H9 (cell line): Measurements from ENCODE around the gene CXCL9. TPM values are rescaled to one million over a fixed set of nuclear protein-coding genes. Genes with fewer than 3 reads are reported as not detected.

Experiments used
- DNase-seq: peaks from one replicate; pipeline ENCODE4 v3.0.0-alpha.2; 2017
- H2AFZ ChIP-seq: one replicate; pipeline ENCODE4 v1.6.1; 2013; ENCODE audit warnings: mild to moderate bottlenecking, low read length, control low read depth, moderate library complexity
- H2AK5ac ChIP-seq: 2 replicates; pipeline ENCODE4 v1.6.1; 2013; ENCODE audit warnings: low read length, control low read depth, mixed read lengths; ENCODE audit not compliant: insufficient read length
- H2BK120ac ChIP-seq: one replicate; pipeline ENCODE4 v1.6.1; 2013; ENCODE audit warnings: low read depth, mild to moderate bottlenecking, low read length, control low read depth, inconsistent platforms; ENCODE audit not compliant: poor library complexity, severe bottlenecking
- H2BK12ac ChIP-seq: 2 replicates; pipeline ENCODE4 v1.6.1; 2013; ENCODE audit warnings: low read length, control low read depth, mixed read lengths, low read depth; ENCODE audit not compliant: insufficient read length
- H2BK15ac ChIP-seq: 2 replicates; pipeline ENCODE4 v1.6.1; 2013; ENCODE audit warnings: low read depth, low read length, control low read depth
- H2BK20ac ChIP-seq: one replicate; pipeline ENCODE4 v1.6.1; 2013; ENCODE audit warnings: low read depth, mild to moderate bottlenecking, low read length, control low read depth, inconsistent platforms; ENCODE audit not compliant: poor library complexity, severe bottlenecking
- H2BK5ac ChIP-seq: 2 replicates; pipeline ENCODE4 v1.6.1; 2013; ENCODE audit warnings: low read length, control low read depth, mixed read lengths; ENCODE audit not compliant: insufficient read length
- H3K14ac ChIP-seq: 2 replicates; pipeline ENCODE4 v1.6.1; 2013; ENCODE audit warnings: low read length, control low read depth; ENCODE audit not compliant: insufficient read depth
- H3K18ac ChIP-seq: 2 replicates; pipeline ENCODE4 v1.6.1; 2013; ENCODE audit warnings: low read depth, mild to moderate bottlenecking, mixed read lengths, low read length, control low read depth; ENCODE audit not compliant: insufficient read length
- H3K23ac ChIP-seq: 2 replicates; pipeline ENCODE4 v1.6.1; 2013; ENCODE audit warnings: low read length, control low read depth, mixed read lengths, low read depth; ENCODE audit not compliant: insufficient read length
- H3K23me2 ChIP-seq: 2 replicates; pipeline ENCODE4 v1.6.1; 2013; ENCODE audit warnings: low read depth, mild to moderate bottlenecking, mixed read lengths, low read length, control low read depth; ENCODE audit not compliant: insufficient read length, poor library complexity, severe bottlenecking
- H3K27ac ChIP-seq: 2 replicates; pipeline ENCODE4 v1.5.1; 2013; ENCODE audit warnings: low read length, control low read depth, mixed read lengths, low read depth; ENCODE audit not compliant: insufficient read length
- H3K27me3 ChIP-seq: 2 replicates; pipeline ENCODE4 v1.6.1; 2013; ENCODE audit warnings: low read length, control low read depth, inconsistent platforms; ENCODE audit not compliant: insufficient read depth
- H3K4ac ChIP-seq: 2 replicates; pipeline ENCODE4 v1.6.1; 2013; ENCODE audit warnings: low read depth, mild to moderate bottlenecking, control low read depth, inconsistent platforms, low read length, moderate library complexity
- H3K4me1 ChIP-seq: 2 replicates; pipeline ENCODE4 v1.6.1; 2013; ENCODE audit warnings: low read length, control low read depth, inconsistent platforms; ENCODE audit not compliant: insufficient read depth
- H3K4me2 ChIP-seq: 2 replicates; pipeline ENCODE4 v1.6.1; 2013; ENCODE audit warnings: low read length, control low read depth, mixed read lengths; ENCODE audit not compliant: insufficient read length, insufficient read depth
- H3K56ac ChIP-seq: 2 replicates; pipeline ENCODE4 v1.6.1; 2013; ENCODE audit warnings: low read depth, mild to moderate bottlenecking, mixed read lengths, low read length, control low read depth; ENCODE audit not compliant: insufficient read length
- H3K79me1 ChIP-seq: 2 replicates; pipeline ENCODE4 v1.6.1; 2013; ENCODE audit warnings: low read depth, mild to moderate bottlenecking, moderate library complexity, low read length, control low read depth, inconsistent platforms; ENCODE audit not compliant: insufficient read depth, poor library complexity, severe bottlenecking
- H3K79me2 ChIP-seq: 2 replicates; pipeline ENCODE4 v1.6.1; 2013; ENCODE audit warnings: low read length, control low read depth, inconsistent platforms; ENCODE audit not compliant: insufficient read depth
- H3K9ac ChIP-seq: 2 replicates; pipeline ENCODE4 v1.6.1; 2013; ENCODE audit warnings: low read length, control low read depth, mixed read lengths; ENCODE audit not compliant: insufficient read length; ENCODE audit errors: extremely low read depth
- H3K9me3 ChIP-seq: one replicate; pipeline ENCODE4 v1.6.1; 2013; ENCODE audit warnings: low read depth, low read length, inconsistent platforms; ENCODE audit not compliant: control insufficient read depth
- H3T11ph ChIP-seq: one replicate; pipeline ENCODE4 v1.6.1; 2013; ENCODE audit warnings: mild to moderate bottlenecking, low read length, control low read depth, inconsistent platforms
- H4K20me1 ChIP-seq: one replicate; pipeline ENCODE4 v1.6.1; 2013; ENCODE audit not compliant: control insufficient read depth, insufficient read length, insufficient read depth
- H4K5ac ChIP-seq: 2 replicates; pipeline ENCODE4 v1.6.1; 2013; ENCODE audit warnings: low read depth, mild to moderate bottlenecking, mixed read lengths, low read length, control low read depth; ENCODE audit not compliant: insufficient read length
- H4K8ac ChIP-seq: replicated peaks from 2 replicates; pipeline ENCODE4 v1.6.1; 2013; ENCODE audit warnings: low read length, control low read depth, mixed read lengths, low read depth; ENCODE audit not compliant: insufficient read length
- H4K91ac ChIP-seq: 2 replicates; pipeline ENCODE4 v1.6.1; 2013; ENCODE audit warnings: low read depth, mild to moderate bottlenecking, moderate library complexity, mixed read lengths, low read length, control low read depth; ENCODE audit not compliant: insufficient read length
- H3K27ac Mint-ChIP-seq, 3 experiments: 2 replicates in 2 of 3; 3 replicates in 1 of 3; pipeline ENCODE4 v1.8.0; 2020 to 2021; ENCODE audit warnings: mixed read lengths in 3 of 3, mild to moderate bottlenecking in 1 of 3, moderate library complexity in 1 of 3
- H3K27me3 Mint-ChIP-seq: 2 replicates; pipeline ENCODE4 v1.8.0; 2021; ENCODE audit warnings: low read depth, mild to moderate bottlenecking, moderate library complexity, mixed read lengths
- H3K36me3 Mint-ChIP-seq, 3 experiments: 2 replicates in 2 of 3; 3 replicates in 1 of 3; pipeline ENCODE4 v1.8.0; 2020 to 2021; ENCODE audit warnings: low read depth in 3 of 3, mixed read lengths in 3 of 3; ENCODE audit not compliant: insufficient read depth in 1 of 3
- H3K4me1 Mint-ChIP-seq, 2 experiments: 2 replicates each; pipeline ENCODE4 v1.8.0; 2020; ENCODE audit warnings: mixed read lengths in 2 of 2
- H3K4me3 Mint-ChIP-seq, 2 experiments: 2 replicates in 1 of 2; 3 replicates in 1 of 2; pipeline ENCODE4 v1.8.0; 2020 to 2021; ENCODE audit warnings: mild to moderate bottlenecking in 2 of 2, mixed read lengths in 2 of 2, moderate library complexity in 1 of 2
- H3K9me3 Mint-ChIP-seq, 2 experiments: 2 replicates in 1 of 2; 3 replicates in 1 of 2; pipeline ENCODE4 v1.8.0; 2020; ENCODE audit warnings: mild to moderate bottlenecking in 2 of 2, mixed read lengths in 2 of 2, moderate library complexity in 1 of 2
- CTCF ChIP-seq: fragments of 200-600 bp; sonication (generic); conservative IDR thresholded peaks from 3 replicates; pipeline ENCODE4 v1.8.0; 2021; ENCODE audit warnings: antibody characterized with exemption, mild to moderate bottlenecking
- WGBS: extraction: QIAGEN DNeasy Blood & Tissue Kit; methylation state at CpG from one replicate; pipeline ENCODE4 v1.1.7; 2013; ENCODE audit warnings: missing lambda C conversion rate, low lambda C conversion rate, mixed read lengths; ENCODE audit not compliant: insufficient read length; ENCODE audit errors: extremely low coverage; 5-methylcytosine and 5-hydroxymethylcytosine counted together
- total RNA-seq: library from RNA; stranded (reverse); gene quantifications from 2 replicates; pipeline ENCODE4 v1.2.1, GENCODE V29; 2021

Gene CXCL9
- total RNA-seq, 1 experiment from 2014 or later: not detected

GRCh38 chr4:75995727-75996126, 11.6 kb downstream of the CXCL9 start:
- H3K23ac ChIP-seq: no peak overlapping the region
- no peak for DNase-seq
- no peak overlapping the region for H4K5ac ChIP-seq
- TF ChIP-seq CTCF: peak; percentile 85
- H2BK120ac ChIP-seq: no peak overlapping the region
- no peaks in the 10 kb centered on the region for H3K23me2 ChIP-seq
- Mint-ChIP-seq H3K36me3 (no peaks in the 10 kb centered on the region), H3K27ac (no peak overlapping the region), H3K4me3 (no peak overlapping the region), H3K4me1 (no peaks in the 10 kb centered on the region), H3K9me3 (no peaks in the 10 kb centered on the region), H3K27me3 (peaks cover 18% of the 10 kb centered on the region)
- no peak overlapping the region for H2AK5ac ChIP-seq
- no peak overlapping the region for H2BK20ac ChIP-seq
- no peak overlapping the region for H3T11ph ChIP-seq
- no peak overlapping the region for H3K27ac ChIP-seq
- no peak overlapping the region for H2BK12ac ChIP-seq
- no peak overlapping the region for H4K91ac ChIP-seq
- no peak overlapping the region for H2BK5ac ChIP-seq
- no peak overlapping the region for H3K14ac ChIP-seq
- no peaks in the 10 kb centered on the region for H3K27me3 ChIP-seq
- H3K18ac ChIP-seq: no peak overlapping the region
- H4K20me1 ChIP-seq: no peaks in the 10 kb centered on the region
- no peak overlapping the region for H3K4ac ChIP-seq
- H2BK15ac ChIP-seq: no peak overlapping the region
- H3K4me2 ChIP-seq: no peak overlapping the region
- no peaks in the 10 kb centered on the region for H3K4me1 ChIP-seq
- H3K9me3 ChIP-seq: no peaks in the 10 kb centered on the region
- no peaks in the 10 kb centered on the region for H3K79me2 ChIP-seq
- no CpG with 5 or more reads among the region's 5 CpGs for WGBS
- no peaks in the 10 kb centered on the region for H3K79me1 ChIP-seq
- no peak overlapping the region for H2AFZ ChIP-seq
- H3K9ac ChIP-seq: no peak overlapping the region
- H4K8ac ChIP-seq: no peak overlapping the region
- no peak overlapping the region for H3K56ac ChIP-seq
